GM19324 (cell line): ENCODE data around the gene FGF5.
"Not testable (repeated sequence)": the region's sequence is repeated elsewhere in the genome, so short reads cannot be mapped to it uniquely, and the experiment has no call there.

Source experiments
- ATAC-seq: cut with Tn5 transposase; IDR thresholded peaks from one replicate; pipeline ENCODE4 v1.9.1; 2021; ENCODE audit warnings: mild to moderate bottlenecking, moderate library complexity; ENCODE audit not compliant: unreplicated experiment, low FRiP score

The FGF5 gene

GRCh38 chr4:80286451-80286850, 20.0 kb downstream of the FGF5 start:
- ATAC-seq: no peak

GRCh38 chr4:80290665-80291064, 24.2 kb downstream of the FGF5 start:
- ATAC-seq: not testable (repeated sequence)

GRCh38 chr4:80294206-80294605, 27.7 kb downstream of the FGF5 start:
- no peak for ATAC-seq

GRCh38 chr4:80295336-80295735, 28.9 kb downstream of the FGF5 start:
- ATAC-seq: no peak

- ATAC-seq: no peak
These were observed 29.4 kb downstream of the FGF5 start for GRCh38 chr4:80295826-80296225.

- no peak for ATAC-seq
These were observed 35.4 kb downstream of the FGF5 start for GRCh38 chr4:80301884-80302283.

GRCh38 chr4:80302616-80303223, 36.3 kb downstream of the FGF5 start:
- no peak for ATAC-seq

GRCh38 chr4:80305466-80305865, 39.0 kb downstream of the FGF5 start:
- ATAC-seq: no peak

- no peak for ATAC-seq
These were observed 39.8 kb downstream of the FGF5 start for GRCh38 chr4:80306260-80306659.

- no peak for ATAC-seq
These were observed 40.8 kb downstream of the FGF5 start for GRCh38 chr4:80307183-80307735.

- no peak for ATAC-seq
These were observed 41.5 kb downstream of the FGF5 start for GRCh38 chr4:80307774-80308465.

GRCh38 chr4:80308466-80308822, 42.0 kb downstream of the FGF5 start:
- ATAC-seq: no peak

- ATAC-seq: no peak
These were observed 43.0 kb downstream of the FGF5 start for GRCh38 chr4:80309294-80310004.

GRCh38 chr4:80311130-80311529, 44.7 kb downstream of the FGF5 start:
- ATAC-seq: no peak

GRCh38 chr4:80312124-80312523, 45.7 kb downstream of the FGF5 start:
- ATAC-seq: no peak

- ATAC-seq: no peak
These were observed 47.2 kb downstream of the FGF5 start for GRCh38 chr4:80313627-80314026.

GRCh38 chr4:80315848-80316247, 49.4 kb downstream of the FGF5 start:
- ATAC-seq: not testable (repeated sequence)

GRCh38 chr4:80321341-80321740, 54.9 kb downstream of the FGF5 start:
- no peak for ATAC-seq

GRCh38 chr4:80321776-80322175, 55.3 kb downstream of the FGF5 start:
- no peak for ATAC-seq

GRCh38 chr4:80322716-80323115, 56.3 kb downstream of the FGF5 start:
- no peak for ATAC-seq

GRCh38 chr4:80324171-80324570, 57.7 kb downstream of the FGF5 start:
- no peak for ATAC-seq

GRCh38 chr4:80331693-80332092, 65.2 kb downstream of the FGF5 start:
- ATAC-seq: no peak
